ENCODE measurements around the gene MAPRE3. TPM values are rescaled to one million over a fixed set of nuclear protein-coding genes. Genes with fewer than 3 reads are reported as not detected.

Gene MAPRE3
- total and polyA plus RNA-seq, 9 of the 15 experiments (the other 6 are each of a cell fraction or from before 2014, with no cell fraction given): 0.70 to 43.2 (median 12.6) TPM

GRCh38 chr2:26977012-26977411 lies 6.6 kb downstream of the MAPRE3 start:
- no peak for TF ChIP-seq CHD2 (IDR thresholded peaks at IDR 0.05; ENCODE audit: low read depth, low read length)
- TF ChIP-seq, protein P1, sequence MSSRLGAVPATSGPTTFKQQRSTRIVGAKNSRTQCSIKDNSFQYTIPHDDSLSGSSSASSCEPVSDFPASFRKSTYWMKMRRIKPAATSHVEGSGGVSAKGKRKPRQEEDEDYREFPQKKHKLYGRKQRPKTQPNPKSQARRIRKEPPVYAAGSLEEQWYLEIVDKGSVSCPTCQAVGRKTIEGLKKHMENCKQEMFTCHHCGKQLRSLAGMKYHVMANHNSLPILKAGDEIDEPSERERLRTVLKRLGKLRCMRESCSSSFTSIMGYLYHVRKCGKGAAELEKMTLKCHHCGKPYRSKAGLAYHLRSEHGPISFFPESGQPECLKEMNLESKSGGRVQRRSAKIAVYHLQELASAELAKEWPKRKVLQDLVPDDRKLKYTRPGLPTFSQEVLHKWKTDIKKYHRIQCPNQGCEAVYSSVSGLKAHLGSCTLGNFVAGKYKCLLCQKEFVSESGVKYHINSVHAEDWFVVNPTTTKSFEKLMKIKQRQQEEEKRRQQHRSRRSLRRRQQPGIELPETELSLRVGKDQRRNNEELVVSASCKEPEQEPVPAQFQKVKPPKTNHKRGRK (tag; IDR thresholded peaks at IDR 0.05): peak; percentile 43; the same call in 1 of the 2 replicates
- no peaks in the 10 kb centered on the region for H3K27me3 ChIP-seq (ENCODE audit: control insufficient read depth in 2 of 2, insufficient read depth in 2 of 2, low read length in 2 of 2)
- intact Hi-C loops (cut with micrococcal nuclease) (no loop called here), in situ Hi-C loops (cut with MboI) (no loop called here)
- H3K4me1 ChIP-seq (replicated peaks in 1 of 2; ENCODE audit: control insufficient read depth in 2 of 2, insufficient read depth in 2 of 2, low read length in 2 of 2): peaks cover 32 to 71% of the 10 kb centered on the region in 2 experiments
- FAIRE-seq (no peak), ATAC-seq (no peak), DNase-seq (ENCODE audit: extremely low read depth in 1 of 4, low spot score in 3 of 4) (no peak)
- H3K9me3 ChIP-seq (replicated peaks; ENCODE audit: control insufficient read depth, insufficient read depth, low read depth, low read length): no peaks in the 10 kb centered on the region
- H2AFZ ChIP-seq (ENCODE audit: low read depth, low read length): no peak overlapping the region
- BruUV-seq (replicated peaks): no TSS peak
- H4K20me1 ChIP-seq (replicated peaks; ENCODE audit: control insufficient read depth, insufficient read depth, low read length): peaks cover 20% of the 10 kb centered on the region
- WGBS (ENCODE audit: insufficient coverage, low coverage, missing lambda C conversion rate): 73% methylated on average over 2 of the region's 2 CpGs
- no peak overlapping the region for H3K4me3 ChIP-seq
- no peak overlapping the region for H3K4me2 ChIP-seq (ENCODE audit: insufficient read depth, low read length)
- POLR2A ChIA-PET: interaction anchor here (1.1 to 1.2 kb wide), 2 partner anchors 34 to 62 kb away, joined by 3 read pairs; no protein-coding TSS in a partner anchor
- peaks cover 12% of the 10 kb centered on the region for H3K36me3 ChIP-seq (ENCODE audit: control insufficient read depth, insufficient read depth, low read length)
- CTCF ChIA-PET (ENCODE audit: low intra/inter-chr PET ratio): no interaction called here
- H3K27ac ChIP-seq (ENCODE audit: extremely low read depth, low read depth, low read length): no peak overlapping the region
- peaks cover 98% of the 10 kb centered on the region for H3K79me2 ChIP-seq (ENCODE audit: control insufficient read depth, insufficient read depth, low read length)
- no peak overlapping the region for H3K9ac ChIP-seq (ENCODE audit: insufficient read depth in 1 of 2, low read depth in 2 of 2, low read length in 2 of 2)
- no peaks in the 10 kb centered on the region for H3K9me1 ChIP-seq (ENCODE audit: control insufficient read depth, insufficient read depth, low read length)

- CTCF ChIA-PET (ENCODE audit: low intra/inter-chr PET ratio): interaction anchor here (0.5 kb wide), 1 partner anchor 106 kb away, joined by 5 read pairs; no protein-coding TSS in a partner anchor
- TF ChIP-seq JUN (IDR thresholded peaks at IDR 0.05; ENCODE audit: borderline replicate concordance, low read depth, low read length) (peak; percentile 6; the same call in 1 of the 2 replicates), JUN (CRISPR knock-in tag; IDR thresholded peaks at IDR 0.05; ENCODE audit: borderline replicate concordance) (no peak), NR2C2 (CRISPR knock-in tag; IDR thresholded peaks at IDR 0.05) (no peak), NR2C2 (tag; IDR thresholded peaks at IDR 0.05) (0 out of 2 replicates have a peak, but pooled peaks have one; percentile 18), L3MBTL2 (IDR thresholded peaks at IDR 0.05) (0 out of 2 replicates have a peak, but pooled peaks have one; percentile 23), VEZF1 (CRISPR knock-in tag; IDR thresholded peaks at IDR 0.05) (peak; percentile 63), HES1 (IDR thresholded peaks at IDR 0.05; ENCODE audit: low read depth) (peak; percentile 36; the same call in 1 of the 2 replicates), MCM2 (IDR thresholded peaks at IDR 0.05; ENCODE audit: low read depth) (no peak), ETV5 (CRISPR knock-in tag; IDR thresholded peaks at IDR 0.05; ENCODE audit: low read depth) (0 out of 2 replicates have a peak, but pooled peaks have one; percentile 19), MXI1 (IDR thresholded peaks at IDR 0.05; ENCODE audit: low read depth, low read length) (peak; percentile 67)
Observed at GRCh38 chr2:26978061-26978596, 7.7 kb downstream of the MAPRE3 start.

More at GRCh38 chr2:26978061-26978596, 7.7 kb downstream of the MAPRE3 start:
- peak overlapping the region; percentile 34; the same call in 1 of the 3 replicates for H3K27ac ChIP-seq (ENCODE audit: extremely low read depth, low read depth, low read length)
- H2AFZ ChIP-seq (ENCODE audit: low read depth, low read length): no peak overlapping the region
- DNase-seq (ENCODE audit: extremely low read depth in 1 of 4, low spot score in 3 of 4): peak; percentile 68 to 87 (median 76)
- peaks cover 98% of the 10 kb centered on the region for H3K79me2 ChIP-seq (ENCODE audit: control insufficient read depth, insufficient read depth, low read length)
- H3K9me1 ChIP-seq (ENCODE audit: control insufficient read depth, insufficient read depth, low read length): no peaks in the 10 kb centered on the region
- no peak overlapping the region; a peak in 2 of 4 replicates for H3K9ac ChIP-seq (ENCODE audit: insufficient read depth in 1 of 2, low read depth in 2 of 2, low read length in 2 of 2)
- WGBS (ENCODE audit: insufficient coverage, low coverage, missing lambda C conversion rate): 0% methylated on average over 4 of the region's 4 CpGs
- peak overlapping the region; percentile 54; the same call in 1 of the 2 replicates for H3K4me2 ChIP-seq (ENCODE audit: insufficient read depth, low read length)
- in situ Hi-C loops (cut with MboI) (no loop called here), intact Hi-C loops (cut with micrococcal nuclease) (no loop called here)
- H4K20me1 ChIP-seq (replicated peaks; ENCODE audit: control insufficient read depth, insufficient read depth, low read length): peaks cover 27% of the 10 kb centered on the region
- H3K27me3 ChIP-seq (ENCODE audit: control insufficient read depth in 2 of 2, insufficient read depth in 2 of 2, low read length in 2 of 2): no peaks in the 10 kb centered on the region
- H3K36me3 ChIP-seq (ENCODE audit: control insufficient read depth, insufficient read depth, low read length): peaks cover 14% of the 10 kb centered on the region
- FAIRE-seq: peak; percentile 79
- H3K4me3 ChIP-seq: no peak overlapping the region
- peaks cover 26 to 74% of the 10 kb centered on the region in 2 experiments for H3K4me1 ChIP-seq (replicated peaks in 1 of 2; ENCODE audit: control insufficient read depth in 2 of 2, insufficient read depth in 2 of 2, low read length in 2 of 2)
- peak; percentile 77 for ATAC-seq
- POLR2A ChIA-PET: interaction anchor here (0.7 to 1.5 kb wide), 4 partner anchors 10 to 60 kb away, joined by 3 read pairs; no protein-coding TSS in a partner anchor
- no peaks in the 10 kb centered on the region for H3K9me3 ChIP-seq (replicated peaks; ENCODE audit: control insufficient read depth, insufficient read depth, low read depth, low read length)
- BruUV-seq (replicated peaks): no TSS peak

Measured in K562 (cell line).